Measurements from ENCODE around the gene SYAP1.

Gene SYAP1

DNA sequence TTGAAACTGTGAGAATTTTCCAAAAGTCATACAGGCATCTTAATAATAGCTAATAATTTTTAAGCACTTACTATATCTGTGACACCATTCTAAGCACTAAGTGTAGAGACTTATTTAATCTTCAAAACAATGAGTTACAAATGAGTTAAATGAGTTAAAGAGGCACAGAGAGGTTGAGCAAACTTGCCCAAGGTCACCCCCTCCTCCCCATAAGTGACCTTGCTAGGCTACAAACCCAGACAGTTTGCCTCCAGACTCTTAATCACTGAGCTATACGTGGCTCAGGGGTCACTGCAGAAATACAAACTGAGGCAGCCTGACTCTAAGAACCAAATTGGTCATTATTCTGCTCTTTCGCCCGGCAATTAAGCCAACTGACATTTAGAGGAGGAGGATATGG is 22.5 kb upstream of the SYAP1 start:
- DNase-seq (ENCODE audit: low read depth in 1 of 2, low spot score in 1 of 2) = no peak
- H3K4me3 ChIP-seq (replicated peaks; ENCODE audit: insufficient read depth, low read length) = no peak overlapping the region
- TF ChIP-seq SPI1 (IDR thresholded peaks at IDR 0.05; ENCODE audit: borderline replicate concordance, low read depth) (no peak), REST (IDR thresholded peaks at IDR 0.05; ENCODE audit: insufficient replicate concordance, low read depth) (no peak), GABPA (IDR thresholded peaks at IDR 0.05; ENCODE audit: low read depth) (no peak), POLR2AphosphoS5 (IDR thresholded peaks at IDR 0.05; ENCODE audit: low read depth) (no peak), CTCF (IDR thresholded peaks at IDR 0.05; ENCODE audit: insufficient read depth, low read length) (no peak)
- no peak overlapping the region for H3K27ac ChIP-seq (replicated peaks)
- no peaks in the 10 kb centered on the region for H3K27me3 ChIP-seq (ENCODE audit: insufficient read depth, poor library complexity, severe bottlenecking)

GRCh38 chrX:16699389-16699788 is 20.0 kb upstream of the SYAP1 start:
- Histone ChIP-seq H3K27ac (replicated peaks) (no peak overlapping the region), H3K4me3 (replicated peaks; ENCODE audit: insufficient read depth, low read length) (no peak overlapping the region), H3K27me3 (ENCODE audit: insufficient read depth, poor library complexity, severe bottlenecking) (no peaks in the 10 kb centered on the region)
- TF ChIP-seq GABPA (IDR thresholded peaks at IDR 0.05; ENCODE audit: low read depth) (no peak), CTCF (IDR thresholded peaks at IDR 0.05; ENCODE audit: insufficient read depth, low read length) (no peak), REST (IDR thresholded peaks at IDR 0.05; ENCODE audit: insufficient replicate concordance, low read depth) (no peak), SPI1 (IDR thresholded peaks at IDR 0.05; ENCODE audit: borderline replicate concordance, low read depth) (no peak), POLR2AphosphoS5 (IDR thresholded peaks at IDR 0.05; ENCODE audit: low read depth) (no peak)
- DNase-seq (ENCODE audit: low read depth in 1 of 2, low spot score in 1 of 2) = no peak

DNA sequence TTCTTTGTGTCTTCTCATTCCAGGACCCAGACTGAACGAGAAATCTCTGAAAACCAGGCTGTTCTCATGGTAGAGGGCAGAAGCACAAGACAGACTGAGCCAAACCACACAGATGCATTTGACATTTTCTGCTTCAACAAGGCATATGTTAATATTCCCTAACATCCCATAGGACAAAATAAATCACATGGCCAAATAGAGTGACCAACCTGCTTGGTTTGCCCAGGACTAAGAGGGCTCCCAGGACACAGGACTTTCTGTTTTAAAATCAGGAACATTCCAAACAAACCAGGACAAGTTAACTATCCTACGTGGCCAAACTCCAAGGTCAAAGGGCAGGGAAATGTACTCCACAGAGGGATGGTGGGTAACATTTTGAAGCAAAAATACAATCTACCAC is 18.7 kb upstream of the SYAP1 start:
- Histone ChIP-seq H3K27ac (replicated peaks) (no peak overlapping the region), H3K27me3 (ENCODE audit: insufficient read depth, poor library complexity, severe bottlenecking) (no peaks in the 10 kb centered on the region), H3K4me3 (replicated peaks; ENCODE audit: insufficient read depth, low read length) (no peak overlapping the region)
- DNase-seq (ENCODE audit: low read depth in 1 of 2, low spot score in 1 of 2) = no peak
- TF ChIP-seq POLR2AphosphoS5 (IDR thresholded peaks at IDR 0.05; ENCODE audit: low read depth) (no peak), GABPA (IDR thresholded peaks at IDR 0.05; ENCODE audit: low read depth) (no peak), SPI1 (IDR thresholded peaks at IDR 0.05; ENCODE audit: borderline replicate concordance, low read depth) (no peak), CTCF (IDR thresholded peaks at IDR 0.05; ENCODE audit: insufficient read depth, low read length) (no peak), REST (IDR thresholded peaks at IDR 0.05; ENCODE audit: insufficient replicate concordance, low read depth) (no peak)

All from HL-60 (cell line).